Gastrocnemius medialis (tissue), 4 donors: ENCODE data around the gene CCDC197.

Source experiments
- POLR2A ChIP-seq, 2 donors: fragments of 450-650 bp; IDR thresholded peaks; one replicate each; pipeline ENCODE4 v1.6.1; 2017; ENCODE audit warnings: antibody characterized with exemption in 2 of 2, mild to moderate bottlenecking in 2 of 2, moderate library complexity in 2 of 2
- TF ChIP-seq, protein P1 (sequence below), 5 experiments: fragments of 450-650 bp in 3 of 5; fragments of 200-600 bp in 2 of 5; sonication (generic) in 2 of 5; IDR thresholded peaks in 4 of 5; conservative IDR thresholded peaks in 1 of 5; 1 replicate in 4 of 5; 2 replicates in 1 of 5; pipeline ENCODE4 v1.5.1; 2016 to 2019; ENCODE audit warnings: antibody characterized with exemption in 5 of 5, mild to moderate bottlenecking in 3 of 5, moderate library complexity in 3 of 5

DNA sequence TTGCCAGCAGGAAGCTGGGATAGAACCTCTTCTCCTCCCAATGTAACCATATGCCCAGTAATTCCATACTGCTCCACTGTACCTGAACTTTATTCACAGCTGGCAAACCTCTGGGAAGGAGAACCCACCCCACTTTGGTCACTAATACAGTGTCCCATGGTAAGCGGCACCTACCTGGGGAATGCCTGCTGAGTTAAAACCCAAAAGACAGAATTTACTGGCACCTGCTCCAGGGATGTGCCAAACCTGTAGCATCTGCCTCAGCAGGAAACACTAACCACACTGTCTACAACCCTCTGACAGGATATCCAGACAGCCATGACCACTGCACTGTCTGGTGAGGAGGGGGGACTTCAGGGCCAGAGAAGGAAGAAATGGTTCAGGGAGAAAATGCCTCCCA is 57.3 kb downstream of the CCDC197 start:
- TF ChIP-seq, protein P1, sequence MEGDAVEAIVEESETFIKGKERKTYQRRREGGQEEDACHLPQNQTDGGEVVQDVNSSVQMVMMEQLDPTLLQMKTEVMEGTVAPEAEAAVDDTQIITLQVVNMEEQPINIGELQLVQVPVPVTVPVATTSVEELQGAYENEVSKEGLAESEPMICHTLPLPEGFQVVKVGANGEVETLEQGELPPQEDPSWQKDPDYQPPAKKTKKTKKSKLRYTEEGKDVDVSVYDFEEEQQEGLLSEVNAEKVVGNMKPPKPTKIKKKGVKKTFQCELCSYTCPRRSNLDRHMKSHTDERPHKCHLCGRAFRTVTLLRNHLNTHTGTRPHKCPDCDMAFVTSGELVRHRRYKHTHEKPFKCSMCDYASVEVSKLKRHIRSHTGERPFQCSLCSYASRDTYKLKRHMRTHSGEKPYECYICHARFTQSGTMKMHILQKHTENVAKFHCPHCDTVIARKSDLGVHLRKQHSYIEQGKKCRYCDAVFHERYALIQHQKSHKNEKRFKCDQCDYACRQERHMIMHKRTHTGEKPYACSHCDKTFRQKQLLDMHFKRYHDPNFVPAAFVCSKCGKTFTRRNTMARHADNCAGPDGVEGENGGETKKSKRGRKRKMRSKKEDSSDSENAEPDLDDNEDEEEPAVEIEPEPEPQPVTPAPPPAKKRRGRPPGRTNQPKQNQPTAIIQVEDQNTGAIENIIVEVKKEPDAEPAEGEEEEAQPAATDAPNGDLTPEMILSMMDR (IDR thresholded peaks at IDR 0.05 in 4 of 5, conservative IDR thresholded peaks at IDR 0.05 in 1 of 5) = no peak
- TF ChIP-seq POLR2A (IDR thresholded peaks at IDR 0.05) = no peak
